Right hindlimb (tissue), 1 donor: Measurements from ENCODE around the gene PRKG1.
A peak's percentile ranks its signal among the peaks of the same experiment; 100 is the strongest.

Experiments used
- DNase-seq: peaks from one replicate; pipeline ENCODE4 v3.0.0-alpha.2; 2018

Gene PRKG1

DNA sequence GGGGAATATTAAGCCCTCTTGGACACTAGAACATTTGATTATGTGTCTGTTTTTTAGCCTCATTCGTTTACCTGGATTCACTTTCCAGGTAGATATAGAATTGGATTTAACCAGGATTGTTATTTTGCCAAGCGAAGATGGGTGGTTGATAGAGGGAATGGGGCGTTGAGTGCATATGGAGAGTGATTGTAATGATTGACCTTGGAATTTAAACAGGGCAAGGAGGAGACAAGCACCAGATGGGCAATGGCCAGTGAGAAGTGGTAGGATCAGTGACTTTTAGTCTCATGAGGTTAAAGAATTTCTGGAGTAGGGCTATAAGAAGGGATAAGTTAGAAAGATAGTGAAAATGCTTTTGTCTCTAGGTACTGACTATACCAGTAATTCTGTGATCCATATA, 836.3 kb downstream of the PRKG1 start:
- no peak for DNase-seq

DNA sequence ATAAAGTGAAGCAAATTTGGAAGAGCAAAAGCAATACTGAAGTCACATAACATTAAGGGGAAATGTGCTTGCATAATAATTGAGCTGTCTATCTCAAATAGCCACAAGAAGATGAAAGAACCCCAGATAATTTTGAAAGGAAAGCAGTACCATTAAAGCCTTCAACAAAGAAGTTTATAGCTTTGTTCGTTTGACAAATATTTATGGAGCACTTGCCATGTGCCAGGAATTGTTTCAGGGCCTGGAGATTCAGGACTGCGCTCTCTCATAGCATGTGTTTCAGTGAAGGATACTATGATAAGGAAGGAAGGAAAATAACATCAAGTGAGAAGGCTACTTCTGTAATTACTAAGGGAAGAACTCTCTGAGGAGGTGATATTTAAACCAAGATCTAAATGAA, 837.4 kb downstream of the PRKG1 start:
- DNase-seq = no peak

DNA sequence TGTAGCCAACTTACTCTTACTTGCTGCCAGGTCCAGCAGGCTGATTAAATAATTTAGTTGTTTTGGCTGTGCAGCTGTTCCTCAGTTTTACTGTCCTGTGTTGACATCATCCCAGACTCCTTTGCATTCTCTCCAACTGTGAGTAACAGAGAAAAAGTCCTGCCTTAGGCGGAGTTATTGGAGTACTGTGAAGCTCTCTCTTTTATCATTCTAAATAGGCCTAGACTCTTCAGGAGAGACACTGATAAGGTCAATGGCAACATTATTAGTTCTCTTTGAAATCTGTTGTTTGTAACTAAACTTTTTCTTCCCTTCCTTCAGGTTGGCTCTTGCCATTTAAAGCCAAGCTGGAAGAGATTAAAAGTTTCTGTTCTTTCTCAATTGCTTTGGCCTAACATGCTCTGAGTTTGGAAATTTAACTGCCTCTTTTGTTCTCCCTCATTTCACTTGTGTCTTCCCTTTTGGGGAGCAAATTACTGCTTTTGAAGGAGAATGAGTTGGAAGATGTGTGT, 840.8 kb downstream of the PRKG1 start:
- no peak for DNase-seq

DNA sequence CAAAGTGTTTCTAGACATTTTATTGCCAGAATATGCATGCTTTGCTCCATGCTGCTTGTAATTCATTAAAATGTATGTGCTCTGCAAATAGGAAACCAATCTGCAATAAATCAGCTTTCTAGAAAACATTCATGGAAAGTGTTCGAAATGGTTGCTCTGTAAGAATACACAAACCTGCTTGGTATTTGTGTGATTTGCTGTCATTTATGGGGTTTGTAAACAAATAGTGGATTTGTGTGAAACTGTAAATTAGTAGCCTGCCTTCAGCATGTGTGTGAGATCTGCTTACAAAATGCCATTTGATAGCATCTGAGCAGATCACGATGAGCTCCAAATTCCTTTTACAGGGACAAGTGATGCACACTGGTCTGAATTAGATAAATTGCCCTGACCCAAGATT, 844.2 kb downstream of the PRKG1 start:
- DNase-seq = no peak

DNA sequence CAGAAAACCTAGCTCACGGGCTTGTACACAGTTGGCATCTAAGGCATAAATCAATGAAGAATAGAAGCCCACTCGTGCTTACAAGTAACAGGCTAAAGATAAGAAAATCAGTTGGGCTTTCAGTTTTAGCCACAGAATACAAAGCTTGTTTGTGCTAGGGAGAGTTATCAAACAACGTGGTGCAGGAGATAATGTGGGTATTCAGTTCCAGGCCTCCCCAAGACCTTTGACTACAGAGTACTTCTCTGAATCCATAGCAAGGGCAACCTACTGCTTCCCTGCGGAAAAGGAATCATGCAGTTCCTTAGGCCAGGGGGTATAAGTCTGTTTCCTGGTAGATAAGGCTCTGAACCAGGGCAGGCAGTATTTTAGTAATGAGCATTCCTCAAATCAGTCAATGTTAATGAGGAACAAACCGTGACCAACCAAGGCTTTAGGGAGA, 844.6 kb downstream of the PRKG1 start:
- no peak for DNase-seq

DNA sequence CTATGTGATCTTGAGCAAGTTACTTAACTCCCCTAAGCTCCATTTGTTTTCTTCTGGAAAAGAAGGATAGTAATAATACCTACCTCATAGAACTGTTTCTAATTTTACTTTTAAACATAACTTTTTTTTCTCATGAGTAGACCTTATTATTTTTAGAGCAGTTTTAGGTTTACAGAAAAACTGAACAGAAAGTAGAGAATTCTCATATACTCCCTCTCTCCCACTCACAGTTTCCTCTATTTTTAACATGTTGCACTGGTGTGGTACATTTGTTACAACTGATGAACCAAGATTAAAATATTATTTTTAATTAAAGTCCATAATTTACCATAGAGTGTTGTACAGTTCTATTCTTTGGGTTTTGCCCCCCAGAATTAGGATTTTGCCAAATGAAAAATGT, 846.4 kb downstream of the PRKG1 start:
- no peak for DNase-seq

DNA sequence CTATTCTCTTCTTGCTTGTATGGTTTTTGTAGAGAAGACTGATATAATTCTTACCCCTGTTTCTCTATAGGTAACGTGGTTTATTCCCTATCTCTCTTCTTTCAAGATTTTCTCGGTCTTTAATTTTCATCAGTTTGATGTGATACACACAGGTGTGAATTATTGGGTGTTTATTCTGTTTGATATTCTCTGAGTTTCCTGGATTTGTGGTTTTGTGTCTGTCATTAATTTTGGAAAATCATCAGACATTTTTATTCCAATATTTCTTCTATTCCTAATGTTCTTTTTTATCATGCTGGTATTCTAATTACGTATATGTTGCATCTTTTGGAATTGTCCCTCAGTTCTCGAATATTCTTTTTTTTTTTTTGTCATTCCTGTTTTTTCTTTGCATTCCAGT, 850.1 kb downstream of the PRKG1 start:
- no peak for DNase-seq

DNA sequence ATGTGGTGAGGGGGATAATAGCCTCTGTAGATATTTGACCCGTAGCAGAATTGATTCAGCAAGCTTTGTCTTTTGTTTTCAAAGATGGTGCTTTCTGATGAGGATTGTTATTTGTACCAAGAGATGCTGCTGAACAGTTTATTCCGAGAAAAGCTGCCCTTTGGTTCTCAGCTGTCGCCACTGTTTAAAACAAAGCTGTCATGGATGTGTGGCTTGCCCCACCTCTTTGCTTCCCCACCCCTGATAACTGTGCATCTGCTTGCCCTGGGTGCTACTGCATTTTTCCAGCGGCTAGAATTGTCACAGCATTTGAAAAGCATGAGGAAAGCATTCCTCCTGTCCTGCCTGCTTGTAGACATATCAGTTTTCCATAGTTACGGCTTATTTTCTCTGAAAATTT, 852.0 kb downstream of the PRKG1 start:
- DNase-seq = peak; percentile 39

DNA sequence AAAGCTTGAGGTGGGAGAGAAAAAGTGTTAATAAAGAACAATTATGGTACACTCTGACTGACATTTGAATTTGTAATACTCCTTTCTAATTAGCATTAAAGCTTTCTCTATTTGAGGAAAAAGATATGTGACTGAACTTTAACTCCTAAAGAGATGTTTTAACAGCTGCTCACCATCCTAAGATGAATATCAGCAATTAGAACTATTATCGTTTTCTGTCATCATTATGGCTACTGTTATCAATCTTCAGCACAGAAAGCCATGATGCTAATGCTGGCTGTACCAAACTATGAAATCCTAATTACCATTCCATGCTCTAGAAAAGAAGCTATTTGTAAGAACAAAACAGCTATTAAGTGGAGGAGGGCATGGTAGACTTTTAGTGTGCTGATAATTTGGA, 853.9 kb downstream of the PRKG1 start:
- DNase-seq = no peak

DNA sequence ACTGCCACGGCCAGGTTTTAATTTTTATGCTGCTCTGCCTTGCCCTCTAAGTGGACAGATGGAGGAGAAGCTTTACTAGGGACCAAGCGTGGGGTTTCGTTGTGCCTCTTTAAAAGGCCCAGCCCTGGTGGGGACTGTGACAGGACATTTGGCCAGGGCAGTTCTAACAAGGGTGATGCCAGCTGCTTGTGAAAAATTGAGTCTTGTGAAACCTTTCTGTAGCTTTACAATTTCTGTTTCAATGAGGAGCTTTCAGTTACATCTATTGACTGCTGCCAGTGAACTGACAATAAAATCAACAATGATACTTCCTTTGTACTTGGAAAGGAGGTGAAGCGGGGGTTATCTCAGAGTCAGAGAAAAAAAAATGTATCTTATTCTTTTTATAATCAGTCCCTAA, 858.2 kb downstream of the PRKG1 start:
- no peak for DNase-seq

DNA sequence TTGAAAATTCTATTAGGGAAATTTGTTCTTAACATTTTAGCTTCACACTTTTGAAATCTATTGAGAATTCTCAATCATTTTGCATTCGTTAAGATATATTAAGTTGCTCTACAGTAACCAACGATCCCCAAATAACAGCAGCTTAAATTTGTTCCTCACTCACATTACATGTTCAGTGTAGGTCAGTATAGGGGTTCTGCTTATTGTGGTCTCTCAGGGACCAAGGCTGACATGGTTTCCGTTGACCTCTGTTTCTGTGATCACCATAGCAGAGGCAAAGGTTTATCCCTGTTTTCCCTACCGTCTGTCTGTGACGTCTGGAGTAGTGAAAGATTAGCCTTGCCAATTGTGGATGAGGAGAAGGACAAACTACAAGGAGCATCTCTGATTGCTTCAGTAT, 860.1 kb downstream of the PRKG1 start:
- no peak for DNase-seq

DNA sequence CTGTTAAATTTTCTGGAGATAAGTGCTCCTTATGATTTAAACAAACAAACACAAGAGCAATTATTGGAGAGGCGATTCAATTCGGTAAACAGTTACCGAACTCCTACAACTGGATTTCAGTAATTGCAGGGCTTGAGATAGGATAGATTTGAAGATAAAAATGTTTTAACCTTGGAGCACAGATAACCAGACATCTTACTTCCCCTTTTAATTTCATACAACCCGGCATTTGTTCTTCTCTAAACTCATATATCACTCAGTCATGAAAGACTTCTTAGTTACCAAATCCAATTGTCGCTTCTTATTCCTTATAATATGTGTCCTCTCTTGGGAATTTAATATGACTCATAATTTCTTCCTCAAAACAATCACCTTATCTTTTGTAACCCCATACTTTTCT, 861.1 kb downstream of the PRKG1 start:
- no peak for DNase-seq

DNA sequence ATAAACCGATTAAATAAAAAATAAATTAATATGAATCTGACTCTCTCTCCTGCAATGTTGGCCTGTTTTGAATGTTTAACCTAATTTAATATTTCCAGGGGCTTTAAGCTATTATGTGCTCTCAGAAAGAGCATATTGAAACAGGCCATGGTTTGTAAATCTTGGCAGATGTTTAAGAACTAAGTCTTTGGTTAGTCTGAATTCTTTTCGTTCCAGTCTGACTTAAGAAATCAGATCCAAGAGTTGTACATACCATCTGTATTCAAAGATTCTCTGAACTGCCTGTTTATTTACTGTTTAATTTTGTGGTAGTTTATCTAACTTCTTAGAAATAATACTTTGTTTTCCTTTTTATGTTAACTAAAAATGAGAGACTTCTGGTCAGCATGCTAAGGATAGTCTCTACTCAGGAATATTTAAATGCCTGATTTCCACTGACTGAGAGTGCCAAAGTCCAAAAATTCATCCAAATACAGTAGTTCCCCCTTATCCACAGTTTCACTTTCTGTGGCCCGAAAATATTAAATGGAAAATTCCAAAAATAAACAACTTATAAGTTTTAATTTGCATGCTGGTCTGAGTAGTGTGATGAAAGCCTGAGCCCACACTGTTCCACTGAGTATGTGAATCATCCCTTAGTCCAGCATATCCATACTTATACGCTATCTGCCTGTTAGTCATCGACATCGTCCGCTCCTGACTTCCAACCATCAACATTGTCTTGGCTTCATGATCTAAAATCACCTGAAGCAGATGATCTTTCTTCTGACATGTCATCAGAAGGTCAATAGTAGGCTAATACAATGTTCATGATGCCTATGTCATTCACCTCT, 863.2 kb downstream of the PRKG1 start:
- no peak for DNase-seq

DNA sequence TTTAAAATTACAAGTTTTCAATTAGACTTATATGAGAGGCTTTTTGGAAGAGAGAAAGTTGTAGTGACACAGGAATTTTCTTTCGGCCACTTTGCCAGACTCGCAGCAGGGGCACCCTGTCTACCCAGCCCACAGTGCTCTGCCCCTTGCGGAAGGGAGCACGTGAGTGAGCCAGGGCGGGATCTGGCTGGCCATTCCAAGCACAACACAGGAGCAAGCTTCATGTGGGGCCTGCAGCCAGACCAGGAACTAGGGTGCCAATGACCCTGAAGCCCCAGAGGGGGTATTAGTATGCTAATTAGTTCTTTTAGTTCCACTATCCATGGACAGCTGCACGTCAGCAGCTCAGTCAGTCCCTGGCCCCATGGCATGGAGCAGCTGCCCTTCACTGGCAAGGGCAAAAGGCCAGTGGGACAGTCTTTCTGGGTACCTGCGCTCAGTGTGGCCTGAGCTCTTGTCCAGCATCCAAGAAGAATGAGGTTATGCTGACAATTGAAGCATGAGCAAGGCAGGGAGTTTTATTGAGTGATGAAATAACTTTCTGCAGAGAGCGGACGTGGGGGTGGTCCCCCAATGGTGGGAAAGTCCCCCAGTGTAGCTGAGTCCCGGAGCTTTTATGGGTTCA, 876.2 kb downstream of the PRKG1 start:
- DNase-seq = no peak

DNA sequence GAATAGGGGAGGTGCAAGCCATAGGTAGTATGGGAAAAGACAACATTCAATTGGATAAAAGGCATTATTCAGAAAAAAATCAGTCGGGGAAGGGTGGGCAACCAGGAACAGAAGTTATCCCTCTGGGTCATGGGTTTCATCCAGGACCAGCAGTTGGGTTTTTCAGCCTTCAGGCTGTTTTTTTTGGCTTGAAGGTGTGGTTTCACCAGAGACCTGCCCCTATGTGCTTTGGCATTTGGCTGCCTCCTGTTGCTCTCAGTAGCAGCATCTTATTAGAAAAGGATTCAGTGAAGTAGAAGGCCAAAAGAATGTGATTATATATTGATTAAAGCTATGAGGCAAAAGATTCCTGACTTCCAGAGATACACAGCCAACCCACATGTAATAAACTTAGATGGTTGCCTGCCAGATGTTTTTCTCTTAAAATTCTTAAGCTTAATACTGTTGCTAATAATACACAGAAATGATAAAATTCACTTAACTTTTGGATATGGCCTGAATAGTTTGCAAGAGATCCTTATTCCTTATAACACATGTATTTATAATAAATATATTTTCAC, 876.8 kb downstream of the PRKG1 start:
- DNase-seq = no peak

DNA sequence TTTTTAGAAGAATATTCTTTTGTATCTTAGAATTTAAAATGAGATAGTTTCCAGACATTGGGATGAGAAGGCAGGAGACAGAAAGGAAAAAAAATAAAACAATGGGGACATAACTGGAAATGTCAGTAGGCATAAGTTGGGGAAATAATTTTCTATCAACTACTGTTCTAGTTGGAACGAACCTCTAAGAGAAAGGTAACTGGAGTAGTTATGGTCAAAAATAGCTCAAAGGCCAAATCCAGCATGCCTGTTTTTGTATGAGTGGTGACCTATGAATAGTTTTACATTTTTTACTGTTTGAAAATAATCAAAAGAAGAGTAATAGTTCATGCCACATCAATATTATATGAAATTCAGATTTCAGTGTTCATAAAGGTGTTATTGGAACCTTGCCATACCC, 877.3 kb downstream of the PRKG1 start:
- no peak for DNase-seq

DNA sequence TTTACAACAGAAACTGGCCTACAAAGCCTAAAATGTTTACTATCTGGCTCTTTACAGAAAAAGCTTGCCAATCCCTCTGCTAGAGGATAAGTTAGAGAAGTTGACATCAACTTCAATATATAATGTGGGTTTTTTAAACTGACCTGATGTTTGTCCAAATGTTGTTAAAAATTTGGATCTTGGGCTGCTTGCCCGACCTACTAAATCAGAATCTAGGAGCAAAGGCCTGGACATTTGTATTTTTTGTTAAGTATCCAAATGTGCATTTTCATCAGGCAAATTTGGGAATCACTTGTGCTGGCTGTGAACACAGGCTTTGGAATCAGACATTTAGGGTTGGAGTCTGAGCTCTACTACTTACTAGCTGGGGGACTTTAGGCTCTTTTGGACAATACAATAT, 877.8 kb downstream of the PRKG1 start:
- DNase-seq = peak; percentile 26

DNA sequence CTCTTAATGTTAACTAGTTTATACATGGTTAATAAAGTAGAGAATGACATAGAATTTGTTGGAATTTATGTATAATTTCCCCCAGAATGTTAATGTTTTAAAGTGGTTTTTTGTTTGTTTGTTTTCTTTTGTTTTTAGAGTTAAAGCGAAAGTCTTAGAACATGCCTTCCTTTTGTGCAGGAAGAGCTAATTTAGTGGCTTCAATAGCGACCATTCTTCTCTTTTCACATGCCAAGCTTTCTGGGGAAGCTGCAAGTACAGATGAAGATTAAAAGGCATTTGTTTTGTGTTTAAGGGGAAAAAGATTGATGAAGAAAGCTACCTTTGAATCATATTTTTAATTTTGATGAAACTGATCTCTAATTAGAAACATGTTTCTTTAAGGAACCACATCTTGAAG, 881.4 kb downstream of the PRKG1 start:
- DNase-seq = no peak

DNA sequence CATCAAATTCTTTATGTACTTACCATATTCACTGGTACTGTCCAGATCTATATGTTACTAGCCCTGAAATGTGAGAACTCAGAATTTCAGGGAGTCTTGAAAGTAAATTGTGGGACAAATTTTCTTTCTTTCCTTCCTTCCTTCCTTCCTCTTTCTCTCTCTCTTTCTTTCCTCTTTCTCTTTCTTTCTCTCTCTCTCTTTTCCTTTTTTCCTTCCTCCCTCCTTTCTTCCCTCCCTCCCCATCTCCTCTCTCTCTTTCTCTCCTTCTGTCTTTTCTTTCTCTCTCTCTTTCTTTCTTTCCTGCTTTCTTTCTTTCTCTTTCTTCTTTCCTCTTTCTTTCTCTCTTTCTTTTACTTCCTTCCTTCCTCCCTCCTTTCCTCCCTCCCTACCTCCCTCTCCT, 882.5 kb downstream of the PRKG1 start:
- no peak for DNase-seq

DNA sequence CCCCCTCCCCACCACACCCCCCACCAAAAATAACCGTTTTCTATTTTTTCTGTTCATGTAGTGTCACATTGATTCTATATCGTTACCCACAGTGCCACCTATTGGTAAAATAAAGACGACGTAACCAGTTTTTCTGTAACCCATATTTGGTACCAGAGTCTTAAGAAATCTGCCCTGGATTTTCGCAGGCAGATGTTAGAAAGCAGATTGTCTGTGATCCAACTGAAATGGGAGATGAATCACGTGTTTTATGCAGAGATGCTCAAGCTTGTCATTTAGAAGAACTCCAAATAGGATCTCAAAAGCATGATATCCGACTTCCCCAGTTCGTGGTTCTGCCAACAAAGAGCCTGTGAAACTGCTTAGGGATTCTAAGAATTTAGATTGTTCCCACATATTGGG, 886.2 kb downstream of the PRKG1 start:
- DNase-seq = no peak

DNA sequence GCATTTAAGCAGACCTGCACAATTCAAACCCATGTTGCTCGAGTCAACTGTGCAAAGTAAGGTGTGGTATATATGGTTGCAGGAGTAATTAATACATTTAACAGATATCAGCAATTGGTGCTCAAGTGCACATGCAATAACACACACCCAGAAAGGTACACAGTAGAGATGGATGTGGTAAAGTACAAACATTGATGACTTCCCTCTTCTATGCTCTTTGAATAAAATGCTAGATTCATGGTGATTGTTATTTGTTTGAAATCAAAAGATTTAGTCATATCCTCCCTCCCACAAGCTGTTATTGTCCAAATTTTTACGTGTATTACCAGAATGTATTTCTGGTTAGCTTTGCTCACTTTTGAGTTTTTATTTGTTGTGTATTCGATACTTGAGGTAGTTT, 887.1 kb downstream of the PRKG1 start:
- DNase-seq = no peak

DNA sequence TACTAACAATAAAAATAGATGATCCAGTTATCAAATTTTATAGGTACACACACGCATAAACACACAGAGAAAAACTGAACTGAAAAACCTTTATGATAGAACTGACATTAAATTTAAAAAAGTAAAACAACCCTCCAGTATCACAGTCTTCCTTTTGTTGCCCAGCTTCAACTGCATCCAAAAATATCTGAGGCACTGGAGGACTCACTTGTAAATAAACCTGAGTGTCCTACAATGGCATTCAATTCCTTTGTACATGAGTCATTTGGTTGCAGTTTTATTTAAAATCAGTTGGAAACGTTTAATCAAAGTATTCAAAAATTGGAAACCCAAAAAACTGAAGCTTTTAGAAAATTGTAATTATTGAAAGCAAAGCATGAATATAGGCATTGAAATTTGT, 890.3 kb downstream of the PRKG1 start:
- no peak for DNase-seq

DNA sequence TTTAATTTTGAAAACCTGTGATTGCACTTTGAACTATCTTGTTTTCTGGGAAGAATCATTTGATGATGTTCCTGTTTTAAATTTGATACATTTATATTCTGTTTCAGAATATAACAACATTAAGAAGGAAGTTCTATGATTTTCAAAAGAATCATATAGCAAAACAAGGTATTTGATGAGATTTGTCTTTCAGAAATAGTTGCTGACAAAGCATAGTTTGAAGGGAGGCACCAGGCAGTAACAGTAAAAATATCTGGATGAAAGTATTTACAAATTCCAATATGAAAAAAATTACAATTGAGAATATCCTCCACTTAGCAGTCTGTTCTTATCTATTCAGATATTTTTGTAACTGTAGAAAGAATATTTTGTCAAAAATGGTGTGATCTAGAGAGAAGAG, 891.2 kb downstream of the PRKG1 start:
- no peak for DNase-seq

DNA sequence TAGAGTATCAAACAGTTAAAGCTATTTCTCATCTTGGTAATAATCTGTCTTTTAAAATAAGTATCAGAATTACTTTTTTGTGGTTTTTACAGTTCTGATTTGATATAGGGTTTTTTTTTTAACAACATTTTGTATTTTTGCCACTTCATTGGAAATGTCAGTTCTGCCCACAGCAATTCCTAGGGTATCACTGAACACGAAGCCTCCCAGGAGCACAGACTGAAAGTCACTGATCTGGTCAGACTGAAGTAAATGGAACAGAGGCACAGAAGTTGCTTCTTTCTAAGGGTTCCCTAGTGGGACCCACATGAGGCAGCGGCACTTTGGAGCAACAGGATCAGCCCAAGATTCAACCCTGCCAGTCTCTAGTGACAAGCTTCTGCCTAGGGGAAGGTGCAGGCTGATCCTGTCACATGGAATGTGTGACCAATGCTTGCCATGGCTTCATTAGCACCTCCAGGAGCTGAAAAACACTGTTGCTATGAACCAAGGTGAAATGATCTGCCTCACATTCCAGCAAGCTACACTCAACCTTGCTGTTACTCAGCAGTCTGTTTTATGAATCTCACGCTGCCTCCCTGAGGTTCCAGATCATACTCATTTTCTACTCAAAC, 898.6 kb downstream of the PRKG1 start:
- DNase-seq = no peak
